ENCODE results near the gene CLEC11A. TPM values are rescaled to one million over a fixed set of nuclear protein-coding genes. Genes with fewer than 3 reads are reported as not detected.
A peak's percentile ranks its signal among the peaks of the same experiment; 100 is the strongest.

Gene CLEC11A
- total and polyA plus RNA-seq, 9 of the 15 experiments (the other 6 are each of a cell fraction or from before 2014, with no cell fraction given), result 0.39 to 43.9 (median 3.4) TPM

- TF ChIP-seq CSDE1 (IDR thresholded peaks at IDR 0.05) (no peak), FUS (optimal IDR thresholded peaks at IDR 0.05; ENCODE audit: low read depth, low read length) (peak; percentile 77), FOXK1 (CRISPR knock-in tag; IDR thresholded peaks at IDR 0.05; ENCODE audit: borderline replicate concordance) (no peak), IFI16 (CRISPR knock-in tag; IDR thresholded peaks at IDR 0.05) (no peak), DNMT1 (IDR thresholded peaks at IDR 0.05) (no peak), ATF7 (IDR thresholded peaks at IDR 0.05) (no peak), RBM25 (IDR thresholded peaks at IDR 0.05; ENCODE audit: low read depth, low read length, severe bottlenecking) (no peak), ZNF239 (CRISPR knock-in tag; IDR thresholded peaks at IDR 0.05) (no peak), BCOR (IDR thresholded peaks at IDR 0.05) (no peak), POLR2H (tag; IDR thresholded peaks at IDR 0.05; ENCODE audit: low read depth) (no peak)
- TF ChIP-seq, protein P1, sequence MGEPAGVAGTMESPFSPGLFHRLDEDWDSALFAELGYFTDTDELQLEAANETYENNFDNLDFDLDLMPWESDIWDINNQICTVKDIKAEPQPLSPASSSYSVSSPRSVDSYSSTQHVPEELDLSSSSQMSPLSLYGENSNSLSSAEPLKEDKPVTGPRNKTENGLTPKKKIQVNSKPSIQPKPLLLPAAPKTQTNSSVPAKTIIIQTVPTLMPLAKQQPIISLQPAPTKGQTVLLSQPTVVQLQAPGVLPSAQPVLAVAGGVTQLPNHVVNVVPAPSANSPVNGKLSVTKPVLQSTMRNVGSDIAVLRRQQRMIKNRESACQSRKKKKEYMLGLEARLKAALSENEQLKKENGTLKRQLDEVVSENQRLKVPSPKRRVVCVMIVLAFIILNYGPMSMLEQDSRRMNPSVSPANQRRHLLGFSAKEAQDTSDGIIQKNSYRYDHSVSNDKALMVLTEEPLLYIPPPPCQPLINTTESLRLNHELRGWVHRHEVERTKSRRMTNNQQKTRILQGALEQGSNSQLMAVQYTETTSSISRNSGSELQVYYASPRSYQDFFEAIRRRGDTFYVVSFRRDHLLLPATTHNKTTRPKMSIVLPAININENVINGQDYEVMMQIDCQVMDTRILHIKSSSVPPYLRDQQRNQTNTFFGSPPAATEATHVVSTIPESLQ (CRISPR knock-in tag; IDR thresholded peaks at IDR 0.05), result no peak
- TF ChIP-seq, protein P2, sequence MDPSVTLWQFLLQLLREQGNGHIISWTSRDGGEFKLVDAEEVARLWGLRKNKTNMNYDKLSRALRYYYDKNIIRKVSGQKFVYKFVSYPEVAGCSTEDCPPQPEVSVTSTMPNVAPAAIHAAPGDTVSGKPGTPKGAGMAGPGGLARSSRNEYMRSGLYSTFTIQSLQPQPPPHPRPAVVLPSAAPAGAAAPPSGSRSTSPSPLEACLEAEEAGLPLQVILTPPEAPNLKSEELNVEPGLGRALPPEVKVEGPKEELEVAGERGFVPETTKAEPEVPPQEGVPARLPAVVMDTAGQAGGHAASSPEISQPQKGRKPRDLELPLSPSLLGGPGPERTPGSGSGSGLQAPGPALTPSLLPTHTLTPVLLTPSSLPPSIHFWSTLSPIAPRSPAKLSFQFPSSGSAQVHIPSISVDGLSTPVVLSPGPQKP (CRISPR knock-in tag; IDR thresholded peaks at IDR 0.05), result no peak
- TF ChIP-seq, protein P3, sequence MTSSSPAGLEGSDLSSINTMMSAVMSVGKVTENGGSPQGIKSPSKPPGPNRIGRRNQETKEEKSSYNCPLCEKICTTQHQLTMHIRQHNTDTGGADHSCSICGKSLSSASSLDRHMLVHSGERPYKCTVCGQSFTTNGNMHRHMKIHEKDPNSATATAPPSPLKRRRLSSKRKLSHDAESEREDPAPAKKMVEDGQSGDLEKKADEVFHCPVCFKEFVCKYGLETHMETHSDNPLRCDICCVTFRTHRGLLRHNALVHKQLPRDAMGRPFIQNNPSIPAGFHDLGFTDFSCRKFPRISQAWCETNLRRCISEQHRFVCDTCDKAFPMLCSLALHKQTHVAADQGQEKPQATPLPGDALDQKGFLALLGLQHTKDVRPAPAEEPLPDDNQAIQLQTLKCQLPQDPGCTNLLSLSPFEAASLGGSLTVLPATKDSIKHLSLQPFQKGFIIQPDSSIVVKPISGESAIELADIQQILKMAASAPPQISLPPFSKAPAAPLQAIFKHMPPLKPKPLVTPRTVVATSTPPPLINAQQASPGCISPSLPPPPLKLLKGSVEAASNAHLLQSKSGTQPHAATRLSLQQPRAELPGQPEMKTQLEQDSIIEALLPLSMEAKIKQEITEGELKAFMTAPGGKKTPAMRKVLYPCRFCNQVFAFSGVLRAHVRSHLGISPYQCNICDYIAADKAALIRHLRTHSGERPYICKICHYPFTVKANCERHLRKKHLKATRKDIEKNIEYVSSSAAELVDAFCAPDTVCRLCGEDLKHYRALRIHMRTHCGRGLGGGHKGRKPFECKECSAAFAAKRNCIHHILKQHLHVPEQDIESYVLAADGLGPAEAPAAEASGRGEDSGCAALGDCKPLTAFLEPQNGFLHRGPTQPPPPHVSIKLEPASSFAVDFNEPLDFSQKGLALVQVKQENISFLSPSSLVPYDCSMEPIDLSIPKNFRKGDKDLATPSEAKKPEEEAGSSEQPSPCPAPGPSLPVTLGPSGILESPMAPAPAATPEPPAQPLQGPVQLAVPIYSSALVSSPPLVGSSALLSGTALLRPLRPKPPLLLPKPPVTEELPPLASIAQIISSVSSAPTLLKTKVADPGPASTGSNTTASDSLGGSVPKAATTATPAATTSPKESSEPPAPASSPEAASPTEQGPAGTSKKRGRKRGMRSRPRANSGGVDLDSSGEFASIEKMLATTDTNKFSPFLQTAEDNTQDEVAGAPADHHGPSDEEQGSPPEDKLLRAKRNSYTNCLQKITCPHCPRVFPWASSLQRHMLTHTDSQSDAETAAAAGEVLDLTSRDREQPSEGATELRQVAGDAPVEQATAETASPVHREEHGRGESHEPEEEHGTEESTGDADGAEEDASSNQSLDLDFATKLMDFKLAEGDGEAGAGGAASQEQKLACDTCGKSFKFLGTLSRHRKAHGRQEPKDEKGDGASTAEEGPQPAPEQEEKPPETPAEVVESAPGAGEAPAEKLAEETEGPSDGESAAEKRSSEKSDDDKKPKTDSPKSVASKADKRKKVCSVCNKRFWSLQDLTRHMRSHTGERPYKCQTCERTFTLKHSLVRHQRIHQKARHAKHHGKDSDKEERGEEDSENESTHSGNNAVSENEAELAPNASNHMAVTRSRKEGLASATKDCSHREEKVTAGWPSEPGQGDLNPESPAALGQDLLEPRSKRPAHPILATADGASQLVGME (CRISPR knock-in tag; IDR thresholded peaks at IDR 0.05), result no peak
- TF ChIP-seq, protein P4, sequence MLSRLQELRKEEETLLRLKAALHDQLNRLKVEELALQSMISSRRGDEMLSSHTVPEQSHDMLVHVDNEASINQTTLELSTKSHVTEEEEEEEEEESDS (CRISPR knock-in tag; IDR thresholded peaks at IDR 0.05), result no peak
- TF ChIP-seq, protein P5, sequence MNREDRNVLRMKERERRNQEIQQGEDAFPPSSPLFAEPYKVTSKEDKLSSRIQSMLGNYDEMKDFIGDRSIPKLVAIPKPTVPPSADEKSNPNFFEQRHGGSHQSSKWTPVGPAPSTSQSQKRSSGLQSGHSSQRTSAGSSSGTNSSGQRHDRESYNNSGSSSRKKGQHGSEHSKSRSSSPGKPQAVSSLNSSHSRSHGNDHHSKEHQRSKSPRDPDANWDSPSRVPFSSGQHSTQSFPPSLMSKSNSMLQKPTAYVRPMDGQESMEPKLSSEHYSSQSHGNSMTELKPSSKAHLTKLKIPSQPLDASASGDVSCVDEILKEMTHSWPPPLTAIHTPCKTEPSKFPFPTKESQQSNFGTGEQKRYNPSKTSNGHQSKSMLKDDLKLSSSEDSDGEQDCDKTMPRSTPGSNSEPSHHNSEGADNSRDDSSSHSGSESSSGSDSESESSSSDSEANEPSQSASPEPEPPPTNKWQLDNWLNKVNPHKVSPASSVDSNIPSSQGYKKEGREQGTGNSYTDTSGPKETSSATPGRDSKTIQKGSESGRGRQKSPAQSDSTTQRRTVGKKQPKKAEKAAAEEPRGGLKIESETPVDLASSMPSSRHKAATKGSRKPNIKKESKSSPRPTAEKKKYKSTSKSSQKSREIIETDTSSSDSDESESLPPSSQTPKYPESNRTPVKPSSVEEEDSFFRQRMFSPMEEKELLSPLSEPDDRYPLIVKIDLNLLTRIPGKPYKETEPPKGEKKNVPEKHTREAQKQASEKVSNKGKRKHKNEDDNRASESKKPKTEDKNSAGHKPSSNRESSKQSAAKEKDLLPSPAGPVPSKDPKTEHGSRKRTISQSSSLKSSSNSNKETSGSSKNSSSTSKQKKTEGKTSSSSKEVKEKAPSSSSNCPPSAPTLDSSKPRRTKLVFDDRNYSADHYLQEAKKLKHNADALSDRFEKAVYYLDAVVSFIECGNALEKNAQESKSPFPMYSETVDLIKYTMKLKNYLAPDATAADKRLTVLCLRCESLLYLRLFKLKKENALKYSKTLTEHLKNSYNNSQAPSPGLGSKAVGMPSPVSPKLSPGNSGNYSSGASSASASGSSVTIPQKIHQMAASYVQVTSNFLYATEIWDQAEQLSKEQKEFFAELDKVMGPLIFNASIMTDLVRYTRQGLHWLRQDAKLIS (CRISPR knock-in tag; IDR thresholded peaks at IDR 0.05), result peak; percentile 81; the same call in 1 of the 2 replicates
Observed at GRCh38 chr19:50723735-50724521, 764 bp downstream of the CLEC11A start (continued).
